Endothelial cell of umbilical vein (primary cell): Measurements from ENCODE around the gene LAMC3. TPM values are rescaled to one million over a fixed set of nuclear protein-coding genes. Genes with fewer than 3 reads are reported as not detected.

Experiments
- BruUV-seq: library from RNA; stranded (reverse); fragments of 400-500 nt; replicated peaks from 2 replicates; lab custom pipeline; 2021; lab: Mats Ljungman, UMichigan
- CTCF ChIA-PET: fragments of 300-600, 350-600 bp; sonication (Branson Sonifier 250); formaldehyde crosslinking; loops from one replicate; lab custom pipeline; 2021; ENCODE audit warnings: antibody characterized with exemption, inconsistent platforms; lab: Charles Lee
- POLR2A ChIA-PET: fragments of 300-600, 350-600 bp; sonication (Branson Sonifier 250); formaldehyde crosslinking; loops from one replicate; lab custom pipeline; 2021; ENCODE audit warnings: antibody characterized with exemption, inconsistent platforms; lab: Charles Lee
- DNase-seq: peaks from one replicate; pipeline ENCODE4 v3.0.0-alpha.2; 2011; ENCODE audit warnings: low read depth, low spot score
- FAIRE-seq: peaks from 2 replicates; lab custom pipeline; 2011; peaks lifted over from hg19 to GRCh38; lab: Jason Lieb, UNC
- H2AFZ ChIP-seq: 2 replicates; pipeline ENCODE4 v1.6.0; 2012; ENCODE audit warnings: low read depth, low read length, control low read depth, inconsistent platforms
- H3K27ac ChIP-seq: 2 replicates; pipeline ENCODE4 v1.5.1; 2011; ENCODE audit warnings: low read depth, mild to moderate bottlenecking, control low read depth, low read length, moderate library complexity; ENCODE audit not compliant: insufficient read depth
- H3K27me3 ChIP-seq, 2 experiments: 2 replicates each; pipeline versions ENCODE4 v1.6.0 to v1.6.1; 2011; ENCODE audit warnings: low read length in 2 of 2, mixed read lengths in 1 of 2; ENCODE audit not compliant: control insufficient read depth in 2 of 2, insufficient read depth in 2 of 2
- H3K36me3 ChIP-seq, 2 experiments: 2 replicates in 1 of 2; 3 replicates in 1 of 2; pipeline ENCODE4 v1.5.1; 2011; ENCODE audit warnings: low read length in 2 of 2, mild to moderate bottlenecking in 1 of 2, moderate library complexity in 1 of 2; ENCODE audit not compliant: control insufficient read depth in 2 of 2, insufficient read depth in 2 of 2; ENCODE audit errors: extremely low read depth in 1 of 2
- H3K4me1 ChIP-seq: 3 replicates; pipeline ENCODE4 v1.5.1; 2011; ENCODE audit warnings: mild to moderate bottlenecking, low read length; ENCODE audit not compliant: control insufficient read depth, insufficient read depth; ENCODE audit errors: extremely low read depth
- H3K4me2 ChIP-seq: 2 replicates; pipeline ENCODE4 v1.6.1; 2011; ENCODE audit warnings: low read length, control low read depth, mixed read lengths; ENCODE audit not compliant: insufficient read depth
- H3K4me3 ChIP-seq, 3 experiments: fragments of 200-600 bp in 1 of 3; sonication (generic), shearing (Covaris generic) in 1 of 3; replicated peaks in 1 of 3; 2 replicates each; pipeline ENCODE4 v1.5.1; 2011 to 2016; ENCODE audit warnings: control low read depth in 3 of 3, low read length in 3 of 3, mild to moderate bottlenecking in 2 of 3, inconsistent platforms in 1 of 3, low read depth in 1 of 3, moderate library complexity in 1 of 3; ENCODE audit not compliant: insufficient read depth in 1 of 3
- H3K79me2 ChIP-seq: 2 replicates; pipeline ENCODE4 v1.6.0; 2012; ENCODE audit warnings: low read length, inconsistent platforms; ENCODE audit not compliant: control insufficient read depth, insufficient read depth
- H3K9ac ChIP-seq: replicated peaks from 2 replicates; pipeline ENCODE3; 2011; ENCODE audit warnings: low read length, control low read depth; ENCODE audit not compliant: insufficient read depth; ENCODE audit errors: extremely low read depth
- H3K9me1 ChIP-seq: replicated peaks from 3 replicates; pipeline ENCODE4 v1.6.0; 2011; ENCODE audit warnings: mild to moderate bottlenecking, low read length; ENCODE audit not compliant: control insufficient read depth, insufficient read depth; ENCODE audit errors: extremely low read depth
- H3K9me3 ChIP-seq: replicated peaks from 2 replicates; pipeline ENCODE4 v1.5.1; 2012; ENCODE audit warnings: low read length, inconsistent platforms; ENCODE audit not compliant: control insufficient read depth, insufficient read depth
- H4K20me1 ChIP-seq: replicated peaks from 2 replicates; pipeline ENCODE3; 2011; ENCODE audit warnings: mild to moderate bottlenecking, low read length; ENCODE audit not compliant: control insufficient read depth, insufficient read depth; ENCODE audit errors: extremely low read depth
- EZH2 ChIP-seq: IDR thresholded peaks from 2 replicates; pipeline ENCODE4 v1.6.1; 2012; ENCODE audit warnings: borderline replicate concordance, low read depth, mild to moderate bottlenecking, moderate library complexity, low read length, inconsistent platforms; ENCODE audit not compliant: severe bottlenecking
- FOS ChIP-seq: IDR thresholded peaks from 2 replicates; pipeline ENCODE4 v1.6.1; 2011; ENCODE audit warnings: mild to moderate bottlenecking, low read length, moderate library complexity, borderline replicate concordance; ENCODE audit not compliant: insufficient read depth
- GATA2 ChIP-seq: IDR thresholded peaks from 2 replicates; pipeline ENCODE4 v1.7.0; 2011; ENCODE audit warnings: low read depth, mild to moderate bottlenecking, moderate library complexity, mixed read lengths, low read length; ENCODE audit not compliant: insufficient read length, insufficient read depth
- JUN ChIP-seq: IDR thresholded peaks from 2 replicates; pipeline ENCODE4 v1.6.1; 2011; ENCODE audit warnings: borderline replicate concordance, low read depth; ENCODE audit not compliant: insufficient read length, insufficient read depth
- MYC ChIP-seq: IDR thresholded peaks from one replicate; pipeline ENCODE4 v1.6.1; 2011; ENCODE audit warnings: mild to moderate bottlenecking, low read depth, low read length
- POLR2A ChIP-seq: IDR thresholded peaks from 2 replicates; pipeline ENCODE4 v1.6.1; 2012; ENCODE audit warnings: low read depth, mild to moderate bottlenecking, control low read depth, low read length
- POLR2AphosphoS5 ChIP-seq: IDR thresholded peaks from 2 replicates; pipeline ENCODE4 v1.6.1; 2012; ENCODE audit warnings: low read depth, mild to moderate bottlenecking, control low read depth, low read length, moderate library complexity; ENCODE audit not compliant: insufficient read depth
- dilution Hi-C: fragments of 300-500 bp; cut with MboI; formaldehyde crosslinking; loops from one replicate; pipeline ENCODE4 v1.15.0; 2019; ENCODE audit warnings: low sequenced_read_pairs; ENCODE audit not compliant: extremely low pct_ligation_motif_present
- intact Hi-C: fragments of 100-400 bp; cut with micrococcal nuclease; formaldehyde crosslinking; loops from one replicate; pipeline ENCODE4 v1.10.0; 2022
- polyA plus RNA-seq, 4 experiments: library from polyadenylated mRNA; depleted of rRNA in 3 of 4; stranded (reverse) in 3 of 4; unstranded in 1 of 4; fragments of >200 nt; gene quantifications; 2 replicates each; pipeline versions ENCODE4 v1.2.1 to v1.2.3, GENCODE V29; 2011 to 2012; ENCODE audit warnings: missing spikeins in 1 of 4
- total RNA-seq: library from RNA; stranded (reverse); gene quantifications from 2 replicates; pipeline ENCODE4 v1.2.3, GENCODE V29; 2021
- TF ChIP-seq, protein P1 (sequence below), 2 donors: IDR thresholded peaks; 1 replicate in 1 of 2; 2 replicates in 1 of 2; pipeline ENCODE4 v1.5.1; 2011; ENCODE audit warnings: low read length in 2 of 2, mild to moderate bottlenecking in 2 of 2, moderate library complexity in 2 of 2, control low read depth in 1 of 2, inconsistent platforms in 1 of 2, low read depth in 1 of 2; ENCODE audit not compliant: insufficient read depth in 1 of 2; ENCODE audit errors: extremely low read depth in 1 of 2
- TF ChIP-seq, protein P2 (sequence below): IDR thresholded peaks from 2 replicates; pipeline ENCODE4 v1.6.1; 2011; ENCODE audit not compliant: insufficient read depth, insufficient read length

Gene LAMC3
- total and polyA plus RNA-seq, 2 donors (not counting 3 experiments of a cell fraction or from before 2014, with no cell fraction given): 0.18 to 0.38 TPM

GRCh38 chr9:131046093-131046380, 37.1 kb downstream of the LAMC3 start:
- TF ChIP-seq, protein P1, sequence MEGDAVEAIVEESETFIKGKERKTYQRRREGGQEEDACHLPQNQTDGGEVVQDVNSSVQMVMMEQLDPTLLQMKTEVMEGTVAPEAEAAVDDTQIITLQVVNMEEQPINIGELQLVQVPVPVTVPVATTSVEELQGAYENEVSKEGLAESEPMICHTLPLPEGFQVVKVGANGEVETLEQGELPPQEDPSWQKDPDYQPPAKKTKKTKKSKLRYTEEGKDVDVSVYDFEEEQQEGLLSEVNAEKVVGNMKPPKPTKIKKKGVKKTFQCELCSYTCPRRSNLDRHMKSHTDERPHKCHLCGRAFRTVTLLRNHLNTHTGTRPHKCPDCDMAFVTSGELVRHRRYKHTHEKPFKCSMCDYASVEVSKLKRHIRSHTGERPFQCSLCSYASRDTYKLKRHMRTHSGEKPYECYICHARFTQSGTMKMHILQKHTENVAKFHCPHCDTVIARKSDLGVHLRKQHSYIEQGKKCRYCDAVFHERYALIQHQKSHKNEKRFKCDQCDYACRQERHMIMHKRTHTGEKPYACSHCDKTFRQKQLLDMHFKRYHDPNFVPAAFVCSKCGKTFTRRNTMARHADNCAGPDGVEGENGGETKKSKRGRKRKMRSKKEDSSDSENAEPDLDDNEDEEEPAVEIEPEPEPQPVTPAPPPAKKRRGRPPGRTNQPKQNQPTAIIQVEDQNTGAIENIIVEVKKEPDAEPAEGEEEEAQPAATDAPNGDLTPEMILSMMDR (IDR thresholded peaks at IDR 0.05; ENCODE audit: extremely low read depth in 1 of 2, insufficient read depth in 1 of 2, low read depth in 1 of 2, low read length in 2 of 2): no peak
- TF ChIP-seq MYC (no peak), POLR2AphosphoS5 (no peak), GATA2 (no peak), EZH2 (no peak), POLR2A (no peak), JUN (no peak), FOS (no peak)
- TF ChIP-seq, protein P2, sequence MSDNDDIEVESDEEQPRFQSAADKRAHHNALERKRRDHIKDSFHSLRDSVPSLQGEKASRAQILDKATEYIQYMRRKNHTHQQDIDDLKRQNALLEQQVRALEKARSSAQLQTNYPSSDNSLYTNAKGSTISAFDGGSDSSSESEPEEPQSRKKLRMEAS: no peak
- Histone ChIP-seq H2AFZ (no peak overlapping the region), H3K9ac (no peak overlapping the region), H3K4me3 (no peak overlapping the region), H3K27ac (no peak overlapping the region), H3K4me1 (no peaks in the 10 kb centered on the region), H3K9me1 (no peaks in the 10 kb centered on the region), H3K9me3 (no peaks in the 10 kb centered on the region), H3K79me2 (no peaks in the 10 kb centered on the region), H3K4me2 (no peak overlapping the region), H3K27me3 (no peaks in the 10 kb centered on the region), H3K36me3 (no peaks in the 10 kb centered on the region), H4K20me1 (no peaks in the 10 kb centered on the region)
- dilution Hi-C loops (no loop called here), intact Hi-C loops (loop anchor here (1.0 to 5.0 kb wide), 6 partner anchors 37 to 349 kb away; partner anchors contain the start of gene LAMC3)
- BruUV-seq: no TSS peak
- DNase-seq (no peak), FAIRE-seq (no peak)
- CTCF ChIA-PET: interaction anchor here (0.5 to 8.5 kb wide), 57 partner anchors 9 to 345 kb away, joined by 3 to 133 read pairs (median 4); partner anchors contain the start of genes LAMC3 and NUP214
- POLR2A ChIA-PET: interaction anchor here (0.6 kb wide), 2 partner anchors 12 to 178 kb away, joined by 3 read pairs; no protein-coding TSS in a partner anchor
